ENCODE results near the gene KRTAP10-1. TPM values are rescaled to one million over a fixed set of nuclear protein-coding genes. Genes with fewer than 3 reads are reported as not detected.

The KRTAP10-1 gene
- total RNA-seq, 1 donor from 2014 or later: not detected

- no peaks in the 10 kb centered on the region for H3K36me3 Mint-ChIP-seq
- no peak overlapping the region for H3K27ac Mint-ChIP-seq
- no peak overlapping the region for H3K4me3 ChIP-seq
- H3K4me2 ChIP-seq: no peak overlapping the region
- peaks cover 5% of the 10 kb centered on the region for H3K27me3 Mint-ChIP-seq (ENCODE audit: insufficient read depth, low read depth)
- no peak overlapping the region for H3K9ac ChIP-seq
- no peaks in the 10 kb centered on the region for H3K79me2 ChIP-seq (ENCODE audit: low read depth)
- no peak for DNase-seq (ENCODE audit: low spot score)
- no peak overlapping the region for H3K4me3 Mint-ChIP-seq
- no peaks in the 10 kb centered on the region for H4K20me1 ChIP-seq (ENCODE audit: low read depth)
- no peaks in the 10 kb centered on the region for H3K27me3 ChIP-seq
- H3K9me3 Mint-ChIP-seq: peaks cover 6% of the 10 kb centered on the region
- H2AFZ ChIP-seq (replicated peaks): no peak overlapping the region
- H3K4me1 Mint-ChIP-seq: no peaks in the 10 kb centered on the region
- no peaks in the 10 kb centered on the region for H3K9me3 ChIP-seq (ENCODE audit: low read depth)
- no peaks in the 10 kb centered on the region for H3F3A ChIP-seq (ENCODE audit: low read depth)
- H3K4me1 ChIP-seq: no peaks in the 10 kb centered on the region
- H3K36me3 ChIP-seq: no peaks in the 10 kb centered on the region
- TF ChIP-seq CTCF (IDR thresholded peaks at IDR 0.05): no peak
- no peak for TF ChIP-seq EZH2phosphoT487 (IDR thresholded peaks at IDR 0.05)
- no peak for TF ChIP-seq EZH2 (IDR thresholded peaks at IDR 0.05)
- no peak overlapping the region for H3K27ac ChIP-seq
Measured at GRCh38 chr21:44521301-44521927, 18.6 kb downstream of the KRTAP10-1 start.

GRCh38 chr21:44520326-44521300, 19.4 kb downstream of the KRTAP10-1 start:
- H3K36me3 Mint-ChIP-seq: no peaks in the 10 kb centered on the region

More at GRCh38 chr21:44520326-44521300, 19.4 kb downstream of the KRTAP10-1 start:
- Histone ChIP-seq H3K4me1 (no peaks in the 10 kb centered on the region), H3K4me2 (no peak overlapping the region), H3K79me2 (ENCODE audit: low read depth) (no peaks in the 10 kb centered on the region), H3K9me3 (ENCODE audit: low read depth) (no peaks in the 10 kb centered on the region), H3K36me3 (no peaks in the 10 kb centered on the region), H3K4me3 (no peak overlapping the region), H4K20me1 (ENCODE audit: low read depth) (no peaks in the 10 kb centered on the region), H2AFZ (replicated peaks) (no peak overlapping the region), H3K27ac (no peak overlapping the region), H3F3A (ENCODE audit: low read depth) (no peaks in the 10 kb centered on the region), H3K9ac (no peak overlapping the region), H3K27me3 (no peaks in the 10 kb centered on the region)
- Mint-ChIP-seq H3K4me3 (no peak overlapping the region), H3K27me3 (ENCODE audit: insufficient read depth, low read depth) (peaks cover 6% of the 10 kb centered on the region), H3K27ac (no peak overlapping the region), H3K9me3 (peaks cover 6% of the 10 kb centered on the region), H3K4me1 (no peaks in the 10 kb centered on the region)
- DNase-seq (ENCODE audit: low spot score): no peak
- no peak for TF ChIP-seq EZH2 (IDR thresholded peaks at IDR 0.05)
- no peak for TF ChIP-seq EZH2phosphoT487 (IDR thresholded peaks at IDR 0.05)
- TF ChIP-seq CTCF (IDR thresholded peaks at IDR 0.05): no peak

Measured in neural progenitor cell (in vitro differentiated cells).